ENCODE measurements around the gene ANTXR1.

DNA sequence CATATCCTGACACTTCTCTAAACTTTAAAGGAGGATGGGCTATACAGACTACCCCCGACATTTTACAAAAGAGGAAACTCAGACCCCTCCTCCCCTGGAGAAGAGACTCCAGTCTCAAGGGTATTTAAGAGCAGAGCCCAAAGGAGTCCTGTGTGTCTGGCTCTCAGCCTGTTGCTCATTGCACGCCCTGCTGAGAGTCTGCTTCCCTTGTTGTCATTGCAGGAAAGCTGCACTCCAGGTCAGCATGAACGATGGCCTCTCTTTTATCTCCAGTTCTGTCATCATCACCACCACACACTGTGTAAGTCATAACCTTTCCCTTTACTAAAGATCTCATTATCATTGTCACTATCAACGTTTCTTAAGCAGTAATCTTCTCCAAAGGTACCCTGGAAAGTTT is 111.4 kb downstream of the ANTXR1 start:
- TF ChIP-seq CTCF (IDR thresholded peaks at IDR 0.05), result no peak
- TF ChIP-seq POLR2A (IDR thresholded peaks at IDR 0.05), result no peak
